ENCODE measurements around the gene IKZF5.

DNA sequence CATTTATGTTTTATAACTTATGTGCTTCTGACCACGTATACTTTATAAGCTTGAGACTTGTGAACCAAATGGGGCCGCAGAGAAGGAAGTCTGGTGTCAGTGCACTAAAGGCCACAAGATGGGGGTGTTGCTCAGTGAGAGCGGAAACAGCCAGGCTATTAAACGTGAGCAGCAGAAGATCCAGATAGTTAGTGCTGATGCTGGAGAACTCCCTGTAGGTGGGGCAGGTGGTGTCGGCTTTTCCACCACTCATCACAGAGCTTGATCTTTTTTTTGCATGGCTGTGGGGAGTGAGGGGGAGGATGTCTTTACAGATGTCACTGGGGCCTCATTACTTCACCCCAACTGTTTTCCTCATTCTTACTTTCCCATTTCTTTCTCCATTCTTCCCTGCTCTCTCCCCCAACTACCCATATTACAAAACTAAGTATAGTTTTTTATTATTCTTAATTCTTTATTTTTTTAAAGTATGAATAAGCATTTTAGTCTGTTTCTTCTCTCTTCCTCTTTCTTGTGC lies 34.9 kb upstream of the IKZF5 start:
- TF ChIP-seq, protein P1, sequence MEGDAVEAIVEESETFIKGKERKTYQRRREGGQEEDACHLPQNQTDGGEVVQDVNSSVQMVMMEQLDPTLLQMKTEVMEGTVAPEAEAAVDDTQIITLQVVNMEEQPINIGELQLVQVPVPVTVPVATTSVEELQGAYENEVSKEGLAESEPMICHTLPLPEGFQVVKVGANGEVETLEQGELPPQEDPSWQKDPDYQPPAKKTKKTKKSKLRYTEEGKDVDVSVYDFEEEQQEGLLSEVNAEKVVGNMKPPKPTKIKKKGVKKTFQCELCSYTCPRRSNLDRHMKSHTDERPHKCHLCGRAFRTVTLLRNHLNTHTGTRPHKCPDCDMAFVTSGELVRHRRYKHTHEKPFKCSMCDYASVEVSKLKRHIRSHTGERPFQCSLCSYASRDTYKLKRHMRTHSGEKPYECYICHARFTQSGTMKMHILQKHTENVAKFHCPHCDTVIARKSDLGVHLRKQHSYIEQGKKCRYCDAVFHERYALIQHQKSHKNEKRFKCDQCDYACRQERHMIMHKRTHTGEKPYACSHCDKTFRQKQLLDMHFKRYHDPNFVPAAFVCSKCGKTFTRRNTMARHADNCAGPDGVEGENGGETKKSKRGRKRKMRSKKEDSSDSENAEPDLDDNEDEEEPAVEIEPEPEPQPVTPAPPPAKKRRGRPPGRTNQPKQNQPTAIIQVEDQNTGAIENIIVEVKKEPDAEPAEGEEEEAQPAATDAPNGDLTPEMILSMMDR (IDR thresholded peaks at IDR 0.05): peak; percentile 79
- TF ChIP-seq EZH2 (IDR thresholded peaks at IDR 0.05; ENCODE audit: borderline replicate concordance, insufficient read depth, low read depth, low read length, poor library complexity, severe bottlenecking): no peak

Measured in B cell (primary cell).